ENCODE data around the gene TMEM176A.

TMEM176A gene

GRCh38 chr7:150780292-150780691, 20.3 kb upstream of the TMEM176A start:
- H3K36me3 Mint-ChIP-seq, result no peaks in the 10 kb centered on the region
- no peak for DNase-seq (ENCODE audit: low spot score in 2 of 2)

DNA sequence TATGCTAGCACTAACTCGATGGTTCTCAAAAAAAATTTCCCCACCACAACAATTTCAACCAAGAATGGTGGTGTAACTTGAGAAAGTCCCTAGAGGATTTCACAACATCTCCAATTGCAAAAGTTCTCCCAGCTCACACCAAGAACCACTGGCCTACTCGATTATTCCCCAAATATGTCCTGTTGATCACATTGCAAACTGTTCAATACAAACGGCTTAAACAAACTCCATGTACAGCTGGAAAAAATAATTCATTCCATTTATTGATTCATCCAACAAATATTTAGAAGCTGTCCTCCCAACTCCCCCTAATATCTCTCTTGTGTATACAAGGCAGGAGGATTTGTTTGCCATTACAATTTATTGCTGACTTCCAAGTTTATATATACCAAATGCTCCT, 19.5 kb upstream of the TMEM176A start:
- Mint-ChIP-seq H3K27ac (no peak overlapping the region), H3K4me3 (no peak overlapping the region), H3K4me1 (no peaks in the 10 kb centered on the region), H3K9me3 (no peaks in the 10 kb centered on the region), H3K36me3 (no peaks in the 10 kb centered on the region)
- DNase-seq (ENCODE audit: low spot score in 2 of 2) (no peak), ATAC-seq (no peak)

More at GRCh38 chr7:150780292-150780691, 20.3 kb upstream of the TMEM176A start:
- Mint-ChIP-seq H3K4me3 (no peak overlapping the region), H3K9me3 (no peaks in the 10 kb centered on the region), H3K27ac (no peak overlapping the region), H3K4me1 (no peaks in the 10 kb centered on the region)
- ATAC-seq, result no peak

DNA sequence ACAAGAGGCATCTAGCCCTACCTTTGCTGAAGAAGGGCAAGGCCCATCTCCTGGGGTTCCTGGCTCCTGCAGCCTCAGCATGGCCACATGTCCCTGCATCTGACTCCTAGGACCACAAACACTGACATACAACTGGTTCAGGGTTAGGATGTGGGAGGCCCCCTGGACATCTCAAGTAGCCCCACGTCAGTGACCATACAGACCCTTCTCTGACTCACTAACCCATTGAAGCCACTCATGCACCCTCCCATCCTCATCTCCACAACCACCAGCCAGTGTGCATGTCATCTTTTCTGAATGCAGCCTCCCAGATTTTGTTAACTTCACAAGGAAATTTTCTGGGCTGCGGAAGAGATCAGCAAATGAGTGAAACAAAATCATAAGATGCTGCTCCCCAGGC, 18.6 kb upstream of the TMEM176A start:
- Mint-ChIP-seq H3K27ac (no peak overlapping the region), H3K4me1 (no peaks in the 10 kb centered on the region), H3K36me3 (no peaks in the 10 kb centered on the region), H3K9me3 (no peaks in the 10 kb centered on the region), H3K4me3 (no peak overlapping the region)
- ATAC-seq (no peak), DNase-seq (ENCODE audit: low spot score in 2 of 2) (no peak)

DNA sequence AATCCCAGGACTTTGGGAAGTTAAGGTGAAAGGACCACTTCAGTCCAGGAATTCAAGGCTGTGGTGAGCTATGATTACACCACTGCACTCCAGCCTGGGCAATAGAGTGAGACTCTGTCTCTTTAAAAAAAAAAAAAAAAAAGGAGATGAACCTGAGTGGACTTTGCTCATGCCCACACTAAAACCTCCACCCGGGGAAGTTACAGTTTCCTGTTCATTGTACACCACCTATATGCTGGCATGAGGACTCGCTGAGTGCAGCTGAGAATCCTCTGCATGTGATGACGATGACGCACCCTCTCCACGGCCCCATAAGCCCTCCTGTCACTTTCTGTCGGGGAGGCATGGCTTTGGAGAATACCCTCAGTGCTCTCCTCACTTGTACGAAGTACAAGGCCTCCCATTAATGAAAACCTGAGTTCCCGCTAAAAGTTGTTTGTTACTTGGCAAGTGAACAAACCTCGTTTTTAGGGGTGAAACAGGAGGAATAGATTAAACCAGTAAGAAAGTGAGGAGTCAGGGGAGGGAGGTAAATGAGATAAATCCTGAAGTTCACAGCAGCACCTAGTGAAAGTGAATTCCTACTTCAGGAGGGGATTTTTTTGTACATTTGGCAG, 16.3 kb upstream of the TMEM176A start:
- DNase-seq (ENCODE audit: low spot score in 2 of 2) (no peak), ATAC-seq (no peak)
- no peak overlapping the region for H3K27ac Mint-ChIP-seq

GRCh38 chr7:150784954-150785353, 15.6 kb upstream of the TMEM176A start:
- Mint-ChIP-seq H3K4me1 (no peaks in the 10 kb centered on the region), H3K36me3 (no peaks in the 10 kb centered on the region), H3K27ac (no peak overlapping the region), H3K4me3 (no peak overlapping the region), H3K9me3 (no peaks in the 10 kb centered on the region)
- DNase-seq (ENCODE audit: low spot score in 2 of 2), result no peak
- ATAC-seq, result no peak

More for the DNA sequence above, 16.3 kb upstream of the TMEM176A start:
- no peaks in the 10 kb centered on the region for H3K9me3 Mint-ChIP-seq
- H3K4me3 Mint-ChIP-seq, result no peak overlapping the region
- H3K36me3 Mint-ChIP-seq, result no peaks in the 10 kb centered on the region
- no peaks in the 10 kb centered on the region for H3K4me1 Mint-ChIP-seq

DNA sequence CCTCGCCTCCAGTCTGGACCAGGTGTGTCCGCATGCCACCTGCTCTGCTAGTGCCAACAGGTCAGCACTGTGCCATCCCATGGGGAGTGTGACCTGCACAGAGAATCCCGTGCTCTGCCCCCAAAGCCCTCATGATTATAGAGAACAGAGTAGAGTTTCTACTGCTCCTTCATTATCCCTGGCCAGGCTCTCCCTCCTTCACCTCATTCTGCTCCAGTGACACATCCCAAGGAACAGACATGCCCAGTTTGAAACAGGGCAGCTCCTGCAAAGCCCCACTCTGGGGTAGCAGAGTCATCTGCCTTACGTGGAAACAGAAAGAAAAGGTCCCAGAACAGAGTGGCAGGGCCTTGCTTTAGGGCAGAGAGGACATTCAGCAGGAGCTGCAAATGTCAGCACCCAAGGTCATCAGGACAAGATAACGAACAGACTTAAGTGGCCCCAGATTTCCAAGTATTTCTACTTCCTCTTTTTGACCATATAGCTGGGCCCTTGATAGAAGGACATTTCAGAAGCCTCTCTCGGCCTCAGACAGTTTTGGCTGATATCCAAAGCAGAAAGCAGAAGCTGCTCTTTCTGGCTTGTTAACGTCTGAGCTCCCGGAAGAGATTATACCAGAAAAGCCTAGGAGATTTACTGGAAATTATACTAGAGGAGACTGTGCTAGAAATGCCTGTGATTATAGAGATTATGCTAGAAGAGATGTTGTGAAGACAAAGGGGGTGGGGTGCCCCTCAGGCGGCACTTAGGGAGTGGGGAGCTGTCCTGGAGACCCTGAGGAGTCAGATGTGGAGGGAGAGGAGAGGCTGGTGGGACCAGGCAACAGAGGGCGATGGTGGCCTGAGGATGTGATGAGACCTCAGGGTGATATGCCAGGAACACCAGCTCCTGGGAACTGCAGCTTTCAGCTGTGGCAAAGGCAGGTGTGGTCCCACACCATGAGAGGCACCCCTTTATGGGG, 13.0 kb upstream of the TMEM176A start:
- no peak for DNase-seq (ENCODE audit: low spot score in 2 of 2)
- no peak for ATAC-seq
- H3K27ac Mint-ChIP-seq, result no peak overlapping the region
- no peaks in the 10 kb centered on the region for H3K9me3 Mint-ChIP-seq
- no peaks in the 10 kb centered on the region for H3K36me3 Mint-ChIP-seq
- no peak overlapping the region for H3K4me3 Mint-ChIP-seq
- no peaks in the 10 kb centered on the region for H3K4me1 Mint-ChIP-seq

- Mint-ChIP-seq H3K27ac (no peak overlapping the region), H3K36me3 (no peaks in the 10 kb centered on the region), H3K4me3 (no peak overlapping the region), H3K4me1 (no peaks in the 10 kb centered on the region), H3K9me3 (no peaks in the 10 kb centered on the region)
- ATAC-seq (no peak), DNase-seq (ENCODE audit: low spot score in 2 of 2) (no peak)
These were observed 11.9 kb upstream of the TMEM176A start for GRCh38 chr7:150788474-150789269.

DNA sequence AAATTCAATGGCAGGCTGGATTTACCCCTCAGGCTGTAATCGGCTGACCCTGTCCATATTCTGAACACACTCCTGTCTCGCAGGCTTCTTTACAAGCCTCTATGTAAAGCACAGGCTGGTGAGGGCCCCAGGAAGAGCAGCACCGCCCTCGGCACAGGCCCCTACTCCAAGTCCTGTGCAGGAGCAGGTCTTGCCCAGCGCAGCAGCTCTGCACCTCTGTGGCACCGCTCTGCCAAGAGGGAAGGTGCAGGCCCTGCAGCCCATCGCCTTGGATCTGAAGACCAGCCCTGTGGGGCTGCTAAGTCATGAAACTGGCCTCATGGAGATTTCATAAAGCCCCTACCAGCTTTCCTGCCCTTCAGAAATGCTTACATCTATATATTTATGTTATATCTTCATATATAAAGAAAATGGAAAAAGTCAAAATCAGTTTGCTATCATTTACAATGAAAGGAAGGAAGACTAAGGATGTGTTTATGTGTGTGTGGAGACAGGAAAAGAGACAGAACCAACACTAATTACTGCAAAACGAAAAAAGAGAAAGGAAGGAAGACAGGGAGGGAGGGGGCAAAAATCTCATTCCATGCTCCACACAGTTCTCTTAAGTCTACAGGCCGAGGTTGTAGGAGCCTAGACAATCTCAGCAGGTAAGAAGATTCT, 10.0 kb upstream of the TMEM176A start:
- Mint-ChIP-seq H3K27ac (no peak overlapping the region), H3K9me3 (no peaks in the 10 kb centered on the region), H3K4me1 (no peaks in the 10 kb centered on the region), H3K4me3 (no peak overlapping the region), H3K36me3 (no peaks in the 10 kb centered on the region)
- no peak for ATAC-seq
- DNase-seq (ENCODE audit: low spot score in 2 of 2), result no peak

DNA sequence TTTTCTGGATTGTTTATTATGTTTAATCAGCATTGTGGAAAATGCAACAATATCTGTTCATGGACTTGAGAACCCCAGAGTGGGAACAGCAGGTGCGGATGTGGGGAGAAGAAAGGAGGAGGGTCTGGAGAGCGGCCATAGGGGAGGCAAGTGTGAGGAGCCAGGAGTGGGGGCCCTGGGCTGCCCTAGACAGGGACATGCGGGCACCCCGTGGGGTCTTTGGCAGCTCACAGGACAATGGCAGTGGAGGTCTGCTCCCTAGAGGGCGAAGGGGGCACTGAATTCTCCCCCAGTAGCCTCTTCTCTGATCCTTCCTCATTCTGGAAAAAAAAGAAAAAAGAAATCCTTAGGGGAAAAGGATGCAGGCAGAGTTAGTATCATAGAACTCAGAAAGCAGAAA, 9.3 kb upstream of the TMEM176A start:
- Mint-ChIP-seq H3K36me3 (no peaks in the 10 kb centered on the region), H3K9me3 (no peaks in the 10 kb centered on the region), H3K4me1 (no peaks in the 10 kb centered on the region), H3K27ac (no peak overlapping the region), H3K4me3 (no peak overlapping the region)
- no peak for DNase-seq (ENCODE audit: low spot score in 2 of 2)
- ATAC-seq, result no peak

DNA sequence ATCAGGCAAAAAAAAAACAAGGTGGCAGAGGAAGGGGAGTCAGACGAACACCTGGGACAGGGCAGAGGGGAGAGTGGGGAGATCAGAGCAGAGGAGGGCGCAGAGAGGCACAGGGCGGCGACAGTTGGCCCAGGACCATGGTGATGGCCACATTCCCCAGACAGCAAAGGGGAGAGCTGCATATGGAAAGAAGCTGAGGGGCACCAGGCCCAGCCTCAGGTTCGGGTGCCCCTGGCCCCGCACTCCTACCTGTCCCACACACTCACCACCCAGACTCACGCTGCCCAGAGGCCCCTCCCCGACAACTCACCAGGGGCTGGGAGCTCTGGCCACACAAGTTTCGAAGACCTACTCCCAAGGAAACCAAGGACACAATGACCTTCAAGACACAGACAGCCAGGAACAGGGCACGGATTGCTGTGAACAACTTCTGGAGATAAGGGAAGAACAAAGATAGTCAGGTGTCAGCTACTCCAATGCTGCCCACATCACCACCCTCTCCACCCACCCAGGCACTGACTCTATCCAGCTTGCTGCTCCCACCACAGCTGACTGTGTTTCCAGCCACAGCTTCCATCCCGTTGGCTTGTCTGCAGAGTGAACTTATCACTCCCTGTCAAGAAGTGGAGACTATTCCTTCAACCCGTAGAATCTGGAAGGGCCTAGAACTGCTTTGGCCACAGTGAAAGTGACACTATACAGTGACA, 8.7 kb upstream of the TMEM176A start:
- Mint-ChIP-seq H3K4me1 (no peaks in the 10 kb centered on the region), H3K9me3 (no peaks in the 10 kb centered on the region), H3K4me3 (no peak overlapping the region), H3K27ac (no peak overlapping the region), H3K36me3 (no peaks in the 10 kb centered on the region)
- DNase-seq (ENCODE audit: low spot score in 2 of 2) (no peak), ATAC-seq (no peak)

DNA sequence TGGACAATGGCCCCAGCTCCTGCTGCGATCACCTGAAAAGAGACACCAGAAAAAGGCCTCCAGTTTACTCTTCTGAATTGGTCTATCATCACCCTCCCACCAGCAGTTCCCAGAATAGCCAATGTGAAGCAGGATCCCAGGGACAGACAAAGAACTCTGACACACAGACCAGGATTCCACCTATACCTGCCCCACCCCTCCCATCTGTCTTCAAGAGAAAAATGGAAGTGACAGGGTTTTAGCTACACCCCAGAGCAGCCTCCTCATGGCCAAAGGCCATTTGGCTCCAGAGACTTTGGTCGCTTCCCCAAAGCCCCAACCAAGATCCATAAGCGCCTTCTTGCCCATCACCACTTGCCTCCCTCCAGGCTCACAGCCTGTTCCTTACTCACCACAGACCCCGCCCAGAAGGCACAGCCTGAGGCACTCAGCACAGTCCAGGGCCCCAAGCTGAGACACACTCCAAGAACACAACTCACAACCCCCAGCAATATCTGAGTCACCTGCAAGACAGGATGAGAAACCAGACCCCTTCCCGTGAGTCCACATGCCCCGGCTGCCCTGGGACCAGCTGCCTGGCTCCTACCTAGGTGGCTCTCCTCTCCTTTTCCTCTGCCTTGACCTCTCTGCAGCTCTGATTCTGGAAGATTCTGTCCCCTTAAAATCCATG, 6.9 kb upstream of the TMEM176A start:
- no peak overlapping the region for H3K4me3 Mint-ChIP-seq

GRCh38 chr7:150797661-150798060, 2.9 kb upstream of the TMEM176A start:
- Mint-ChIP-seq H3K36me3 (no peaks in the 10 kb centered on the region), H3K27ac (no peak overlapping the region), H3K4me1 (peaks cover 12% of the 10 kb centered on the region), H3K9me3 (no peaks in the 10 kb centered on the region), H3K4me3 (no peak overlapping the region)
- ATAC-seq (no peak), DNase-seq (ENCODE audit: low spot score in 2 of 2) (no peak)

More for the DNA sequence above, 6.9 kb upstream of the TMEM176A start:
- no peaks in the 10 kb centered on the region for H3K4me1 Mint-ChIP-seq
- no peaks in the 10 kb centered on the region for H3K36me3 Mint-ChIP-seq
- ATAC-seq (peak; percentile 47), DNase-seq (ENCODE audit: low spot score in 2 of 2) (no peak)
- no peak overlapping the region for H3K27ac Mint-ChIP-seq
- no peaks in the 10 kb centered on the region for H3K9me3 Mint-ChIP-seq

DNA sequence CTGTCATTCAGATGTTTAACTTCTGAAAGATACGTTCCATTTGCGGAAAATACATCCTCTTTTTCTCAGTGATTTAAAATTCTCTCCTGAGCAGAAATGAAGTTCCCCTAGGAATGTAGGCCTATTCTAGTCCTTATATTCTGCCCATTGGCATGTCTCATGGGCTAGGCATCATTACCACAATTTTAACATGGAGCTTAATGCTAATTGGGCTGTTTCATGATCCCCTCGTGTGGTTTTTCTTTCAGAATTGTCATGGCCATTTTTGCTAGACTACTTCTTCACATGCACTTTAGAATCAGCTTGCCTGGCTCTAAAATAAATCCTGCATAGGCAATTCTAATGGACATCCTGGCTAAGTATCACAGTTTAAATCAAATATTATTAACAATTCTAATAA, 1.4 kb upstream of the TMEM176A start:
- no peaks in the 10 kb centered on the region for H3K36me3 Mint-ChIP-seq
- ATAC-seq (no peak), DNase-seq (ENCODE audit: low spot score in 2 of 2) (no peak)
- H3K4me3 Mint-ChIP-seq, result no peak overlapping the region
- H3K9me3 Mint-ChIP-seq, result no peaks in the 10 kb centered on the region
- H3K4me1 Mint-ChIP-seq, result peaks cover 12% of the 10 kb centered on the region
- no peak overlapping the region for H3K27ac Mint-ChIP-seq

Data from stimulated activated effector memory CD8-positive, alpha-beta T cell treated with anti-CD3 and anti-CD28 coated beads, Interleukin-12 subunit alpha, Interleukin-12 subunit beta, amount 100 ng/mL, for 72 hours (primary cell).